Caco-2 (cell line): ENCODE measurements around the gene TTC28. TPM values are rescaled to one million over a fixed set of nuclear protein-coding genes. Genes with fewer than 3 reads are reported as not detected.

Experiments
- BruUV-seq: library from RNA; stranded (reverse); fragments of 400-500 nt; replicated peaks from 2 replicates; lab custom pipeline; 2021; lab: Mats Ljungman, UMichigan
- CTCF ChIA-PET: fragments of 300-600 bp; sonication (Branson Sonifier 250); formaldehyde crosslinking; loops from one replicate; lab custom pipeline; 2022; ENCODE audit warnings: antibody characterized with exemption; lab: Charles Lee
- POLR2A ChIA-PET: fragments of 300-600 bp; sonication (Branson Sonifier 250); formaldehyde crosslinking; loops from one replicate; lab custom pipeline; 2022; ENCODE audit warnings: antibody characterized with exemption; lab: Charles Lee
- DNase-seq, 2 experiments: peaks; one replicate each; pipeline versions ENCODE4 v3.0.0 to v3.0.0-alpha.2; 2020 to 2022
- H3K27me3 ChIP-seq: replicated peaks from 2 replicates; pipeline ENCODE4 v1.6.0; 2011; ENCODE audit warnings: low read length; ENCODE audit not compliant: control insufficient read depth, insufficient read depth
- H3K36me3 ChIP-seq: 2 replicates; pipeline ENCODE4 v1.5.1; 2011; ENCODE audit warnings: low read length; ENCODE audit not compliant: control insufficient read depth, insufficient read depth
- H3K4me1 ChIP-seq: fragments of 250-450 bp; sonication (Bioruptor Pico); 2 replicates; pipeline ENCODE4 v1.5.1; 2020; ENCODE audit warnings: mild to moderate bottlenecking
- H3K4me3 ChIP-seq: 2 replicates; pipeline ENCODE4 v1.5.1; 2011; ENCODE audit warnings: low read depth, mild to moderate bottlenecking, control low read depth, low read length
- H3K9me3 ChIP-seq: fragments of 250-450 bp; sonication (Bioruptor Pico); 2 replicates; pipeline ENCODE4 v1.5.1; 2020; ENCODE audit warnings: mild to moderate bottlenecking, moderate library complexity
- H3K27ac Mint-ChIP-seq: one replicate; pipeline ENCODE4 v1.8.0; 2022; ENCODE audit warnings: mixed read lengths; ENCODE audit not compliant: unreplicated experiment
- H3K27me3 Mint-ChIP-seq: one replicate; pipeline ENCODE4 v1.8.0; 2022; ENCODE audit warnings: mixed read lengths; ENCODE audit not compliant: insufficient read depth, unreplicated experiment
- H3K36me3 Mint-ChIP-seq: one replicate; pipeline ENCODE4 v1.8.0; 2022; ENCODE audit warnings: mild to moderate bottlenecking, mixed read lengths; ENCODE audit not compliant: insufficient read depth, unreplicated experiment
- H3K4me1 Mint-ChIP-seq: one replicate; pipeline ENCODE4 v1.8.0; 2022; ENCODE audit warnings: low read depth, mixed read lengths; ENCODE audit not compliant: unreplicated experiment
- H3K4me3 Mint-ChIP-seq: one replicate; pipeline ENCODE4 v1.8.0; 2022; ENCODE audit warnings: mild to moderate bottlenecking, moderate library complexity, mixed read lengths; ENCODE audit not compliant: unreplicated experiment
- H3K9me3 Mint-ChIP-seq: one replicate; pipeline ENCODE4 v1.8.0; 2022; ENCODE audit warnings: mixed read lengths; ENCODE audit not compliant: unreplicated experiment
- CTCF ChIP-seq, 2 experiments: fragments of 200-600 bp in 1 of 2; IDR thresholded peaks; 1 replicate in 1 of 2; 2 replicates in 1 of 2; pipeline versions ENCODE4 v1.5.1 to v1.8.0; 2011 to 2022; ENCODE audit warnings: antibody characterized with exemption in 1 of 2, control low read depth in 1 of 2, inconsistent platforms in 1 of 2, low read depth in 1 of 2, low read length in 1 of 2, mild to moderate bottlenecking in 1 of 2, moderate library complexity in 1 of 2; ENCODE audit not compliant: insufficient read depth in 1 of 2, severe bottlenecking in 1 of 2, unreplicated experiment in 1 of 2
- intact Hi-C: fragments of 100-400 bp; cut with micrococcal nuclease; formaldehyde crosslinking; loops from one replicate; pipeline ENCODE4 v1.10.0; 2022; ENCODE audit not compliant: unreplicated experiment
- total RNA-seq: library from RNA; stranded (reverse); gene quantifications from 2 replicates; pipeline ENCODE4 v1.2.3, GENCODE V29; 2022

TTC28 gene
- total RNA-seq, 1 experiment from 2014 or later: 12.0 TPM

GRCh38 chr22:28406246-28406645, 273.4 kb downstream of the TTC28 start:
- Mint-ChIP-seq H3K27ac (no peak overlapping the region), H3K27me3 (no peaks in the 10 kb centered on the region), H3K4me3 (no peak overlapping the region), H3K36me3 (no peaks in the 10 kb centered on the region), H3K4me1 (peaks cover 8% of the 10 kb centered on the region), H3K9me3 (peaks cover 1% of the 10 kb centered on the region)
- POLR2A ChIA-PET: no interaction called here
- Histone ChIP-seq H3K4me3 (no peak overlapping the region), H3K4me1 (peaks cover 5% of the 10 kb centered on the region; the same call in 1 of the 2 replicates), H3K36me3 (no peaks in the 10 kb centered on the region), H3K27me3 (no peaks in the 10 kb centered on the region), H3K9me3 (no peaks in the 10 kb centered on the region)
- CTCF ChIA-PET: no interaction called here
- TF ChIP-seq CTCF (IDR thresholded peaks at IDR 0.05; ENCODE audit: insufficient read depth in 1 of 2, low read depth in 1 of 2, low read length in 1 of 2, severe bottlenecking in 1 of 2, unreplicated experiment in 1 of 2): no peak
- DNase-seq: no peak
- no TSS peak for BruUV-seq
- intact Hi-C loops: no loop called here

- ChIA-PET POLR2A (no interaction called here), CTCF (no interaction called here)
- H3K9me3 Mint-ChIP-seq: peaks cover 8% of the 10 kb centered on the region
- intact Hi-C loops: no loop called here
- Histone ChIP-seq H3K4me1 (peaks cover 5% of the 10 kb centered on the region; the same call in 1 of the 2 replicates), H3K27me3 (no peaks in the 10 kb centered on the region), H3K36me3 (no peaks in the 10 kb centered on the region), H3K9me3 (no peaks in the 10 kb centered on the region), H3K4me3 (no peak overlapping the region)
- H3K36me3 Mint-ChIP-seq: no peaks in the 10 kb centered on the region
- H3K27me3 Mint-ChIP-seq: peaks cover 3% of the 10 kb centered on the region
- BruUV-seq: no TSS peak
- H3K4me3 Mint-ChIP-seq: no peak overlapping the region
- no peak for TF ChIP-seq CTCF (IDR thresholded peaks at IDR 0.05; ENCODE audit: insufficient read depth in 1 of 2, low read depth in 1 of 2, low read length in 1 of 2, severe bottlenecking in 1 of 2, unreplicated experiment in 1 of 2)
- no peak for DNase-seq
- peaks cover 14% of the 10 kb centered on the region for H3K4me1 Mint-ChIP-seq
- H3K27ac Mint-ChIP-seq: no peak overlapping the region
Measured at GRCh38 chr22:28405588-28405987, 274.1 kb downstream of the TTC28 start.

- no peak for DNase-seq
- BruUV-seq: no TSS peak
- Mint-ChIP-seq H3K27ac (no peak overlapping the region), H3K4me1 (peaks cover 6% of the 10 kb centered on the region), H3K27me3 (peaks cover 3% of the 10 kb centered on the region), H3K36me3 (no peaks in the 10 kb centered on the region), H3K4me3 (no peak overlapping the region), H3K9me3 (peaks cover 9% of the 10 kb centered on the region)
- no peaks in the 10 kb centered on the region for H3K36me3 ChIP-seq
- no peaks in the 10 kb centered on the region for H3K4me1 ChIP-seq
- no peak for TF ChIP-seq CTCF (IDR thresholded peaks at IDR 0.05; ENCODE audit: insufficient read depth in 1 of 2, low read depth in 1 of 2, low read length in 1 of 2, severe bottlenecking in 1 of 2, unreplicated experiment in 1 of 2)
- H3K27me3 ChIP-seq: no peaks in the 10 kb centered on the region
- no peaks in the 10 kb centered on the region for H3K9me3 ChIP-seq
- H3K4me3 ChIP-seq: no peak overlapping the region
- intact Hi-C loops: no loop called here
- ChIA-PET CTCF (no interaction called here), POLR2A (no interaction called here)
Measured at GRCh38 chr22:28402539-28402938, 277.1 kb downstream of the TTC28 start.
